ENCODE results near the gene SFT2D2.
A peak's percentile ranks its signal among the peaks of the same experiment; 100 is the strongest.
"Not testable (repeated sequence)": the region's sequence is repeated elsewhere in the genome, so short reads cannot be mapped to it uniquely, and the experiment has no call there.

Gene SFT2D2

DNA sequence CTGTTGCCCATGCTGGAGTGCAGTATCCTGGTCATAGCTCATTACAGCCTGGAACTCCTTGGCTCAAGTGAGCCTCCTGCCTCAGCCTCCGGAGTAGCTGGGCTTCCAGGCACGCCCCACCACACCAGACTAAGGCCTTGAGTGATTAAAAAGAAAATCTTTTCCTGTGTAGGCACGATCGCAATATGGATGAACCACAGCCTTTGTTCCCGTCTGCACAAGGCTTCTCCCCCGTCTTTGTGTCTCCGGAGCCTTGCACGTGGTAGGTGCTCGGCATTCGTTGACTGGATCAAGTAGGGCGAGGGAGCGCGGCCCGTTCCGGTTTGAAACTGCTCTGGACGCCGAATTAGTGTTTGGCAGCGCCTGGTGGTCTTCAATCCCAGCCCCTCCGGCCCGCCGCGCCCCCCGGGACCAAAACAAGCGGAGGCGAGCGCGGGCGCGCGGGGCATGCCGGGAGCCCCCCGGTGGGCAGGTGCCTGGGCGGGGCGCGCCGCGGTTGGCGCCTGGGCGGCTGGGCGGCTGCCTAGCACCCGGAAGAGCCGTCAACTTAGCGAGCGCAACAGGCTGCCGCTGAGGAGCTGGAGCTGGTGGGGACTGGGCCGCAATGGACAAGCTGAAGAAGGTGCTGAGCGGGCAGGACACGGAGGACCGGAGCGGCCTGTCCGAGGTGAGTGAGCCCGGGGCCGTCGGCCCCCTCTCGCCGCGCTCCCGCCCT lies at the start of gene SFT2D2:
TSS of gene SFT2D2 (plus strand) at position 529 of the 715 bp plus-strand sequence. CDS start at position 605, 76 bp downstream.
- FAIRE-seq, result no peak

DNA sequence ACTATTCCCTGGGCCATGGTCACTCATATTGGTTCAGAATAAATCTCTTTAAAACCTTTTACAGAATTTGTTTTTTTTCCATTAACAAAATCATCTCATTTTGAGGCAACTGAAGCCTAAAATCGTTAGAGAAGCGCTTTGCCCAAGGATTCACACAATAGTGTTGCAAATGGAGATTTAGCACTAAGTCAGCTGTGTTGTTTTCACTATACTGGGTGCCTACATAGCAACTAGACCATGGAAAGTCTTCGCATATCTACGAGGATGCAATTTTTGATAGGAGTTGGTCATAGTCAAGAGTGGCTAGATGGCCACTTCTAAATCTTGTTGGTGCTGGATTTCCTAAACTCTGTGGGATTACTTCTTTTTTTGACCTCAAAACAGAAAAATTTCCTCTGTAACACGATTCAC lies 47.6 kb upstream of the SFT2D2 start:
- no peak for FAIRE-seq

GRCh38 chr1:168178638-168179437 lies 47.0 kb upstream of the SFT2D2 start, which contains the start of gene TIPRL:
Gene TIPRL (plus strand): TSS chr1:168178962. CDS start chr1:168179078, 116 bp downstream.
- FAIRE-seq, result peak; percentile 86

GRCh38 chr1:168179438-168180147 lies 46.2 kb upstream of the SFT2D2 start:
- FAIRE-seq, result no peak

DNA sequence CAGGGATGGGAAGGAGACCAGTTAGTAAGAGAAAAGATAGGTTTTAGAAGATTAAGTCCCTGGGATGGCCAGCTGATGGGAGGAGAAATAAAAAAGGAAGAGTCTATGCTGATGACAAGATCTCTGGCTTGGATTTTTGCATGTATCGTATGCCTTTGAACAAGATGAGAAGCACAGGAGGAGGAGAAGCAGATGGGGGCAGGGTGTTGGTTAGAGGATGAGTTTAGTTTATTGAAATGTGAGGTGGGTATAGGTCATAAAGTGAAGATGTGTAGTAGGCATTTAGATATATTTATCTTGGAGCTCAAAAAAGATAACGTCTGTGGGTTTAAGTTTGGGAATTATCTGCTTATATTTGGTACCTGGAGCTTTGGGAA lies 45.7 kb upstream of the SFT2D2 start:
- no peak for FAIRE-seq

- not testable (repeated sequence) for FAIRE-seq
These were observed 44.6 kb upstream of the SFT2D2 start for GRCh38 chr1:168181063-168181720.

- FAIRE-seq, result no peak
These were observed 38.6 kb upstream of the SFT2D2 start for GRCh38 chr1:168187177-168187576.

GRCh38 chr1:168190403-168190802 lies 35.4 kb upstream of the SFT2D2 start:
- FAIRE-seq, result no peak

- no peak for FAIRE-seq
These were observed 30.3 kb upstream of the SFT2D2 start for GRCh38 chr1:168195199-168196135.

- FAIRE-seq, result no peak
These were observed 26.7 kb upstream of the SFT2D2 start for GRCh38 chr1:168199056-168199455.

- FAIRE-seq, result no peak
These were observed 22.7 kb upstream of the SFT2D2 start for GRCh38 chr1:168202941-168203654.

- no peak for FAIRE-seq
These were observed 19.7 kb upstream of the SFT2D2 start for GRCh38 chr1:168206111-168206510.

DNA sequence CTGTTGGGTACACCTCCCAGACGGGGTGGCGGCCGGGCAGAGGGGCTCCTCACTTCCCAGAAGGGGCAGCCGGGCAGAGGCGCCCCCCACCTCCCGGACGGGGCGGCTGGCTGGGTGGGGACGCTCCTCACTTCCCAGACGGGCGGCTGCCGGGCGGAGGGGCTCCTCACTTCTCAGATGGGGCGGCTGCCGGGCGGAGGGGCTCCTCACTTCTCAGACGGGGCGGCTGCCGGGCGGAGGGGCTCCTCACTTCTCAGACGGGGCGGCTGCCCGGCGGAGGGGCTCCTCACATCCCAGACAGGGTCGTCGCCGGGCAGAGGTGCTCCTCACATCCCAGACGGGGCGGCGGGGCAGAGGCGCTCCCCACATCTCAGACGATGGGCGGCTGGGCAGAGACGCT lies 18.1 kb upstream of the SFT2D2 start:
- not testable (repeated sequence) for FAIRE-seq

DNA sequence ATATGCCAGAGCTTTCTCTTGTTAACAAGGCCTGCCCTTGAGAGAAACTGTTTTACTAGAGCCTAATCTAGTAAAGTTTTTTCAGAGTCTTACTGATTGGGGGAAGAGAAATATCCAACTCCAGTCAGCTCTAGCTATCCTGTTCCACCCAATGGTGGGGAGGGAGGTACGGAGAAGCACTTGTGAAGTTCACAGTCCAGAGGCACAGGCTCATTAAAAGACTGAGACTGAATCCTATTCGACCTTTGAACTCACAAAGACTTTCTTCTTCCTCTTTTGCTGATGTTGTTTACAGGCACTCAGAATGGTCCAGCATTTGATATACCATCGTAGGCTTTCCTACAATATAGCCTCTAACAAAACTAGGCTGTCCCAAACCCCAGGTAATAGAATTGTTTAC lies 15.5 kb upstream of the SFT2D2 start:
- FAIRE-seq, result no peak

- FAIRE-seq, result no peak
These were observed 12.5 kb upstream of the SFT2D2 start for GRCh38 chr1:168213349-168213748.

DNA sequence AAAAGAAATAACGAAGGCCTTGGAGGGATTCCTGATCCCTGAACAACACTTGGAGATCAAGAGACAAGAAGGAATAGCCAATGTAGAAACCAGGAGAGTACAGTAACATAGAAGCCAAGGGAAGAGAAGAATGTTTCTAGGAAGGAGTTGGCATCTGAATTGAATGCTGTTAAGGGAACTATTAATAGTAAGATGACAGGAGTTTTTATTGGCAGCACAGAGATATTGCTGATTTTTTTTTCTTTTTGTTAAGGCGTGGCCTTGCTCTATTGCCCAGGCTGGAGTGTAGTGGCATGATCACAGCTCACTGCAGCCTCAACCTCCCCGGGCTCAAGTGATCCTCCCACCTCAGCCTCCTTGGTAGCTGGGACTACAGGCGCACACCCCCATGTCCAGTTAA lies 9.6 kb upstream of the SFT2D2 start:
- FAIRE-seq, result no peak

- no peak for FAIRE-seq
These were observed 8.1 kb upstream of the SFT2D2 start for GRCh38 chr1:168217664-168218063.

DNA sequence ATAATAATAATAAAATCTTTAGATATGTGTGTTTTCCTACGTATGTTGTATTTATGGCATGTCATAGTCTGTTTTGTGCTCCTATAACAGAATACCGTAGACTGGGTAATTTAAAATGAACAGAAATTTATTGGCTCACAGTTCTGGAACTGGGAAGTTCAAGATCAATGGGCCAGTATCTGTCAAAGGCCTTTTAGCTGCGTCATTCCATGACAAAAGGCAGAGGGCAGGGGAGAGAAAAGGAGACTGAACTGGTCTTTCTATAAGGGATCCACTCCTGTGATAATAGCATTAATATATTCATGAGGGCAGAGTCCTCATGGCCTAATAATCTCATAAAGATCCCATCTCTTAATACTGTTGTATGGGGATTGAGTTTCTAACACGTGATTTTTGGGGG lies 7.1 kb upstream of the SFT2D2 start:
- FAIRE-seq, result no peak

GRCh38 chr1:168220470-168220871 lies 5.3 kb upstream of the SFT2D2 start:
- FAIRE-seq, result no peak

GRCh38 chr1:168221275-168221674 lies 4.5 kb upstream of the SFT2D2 start:
- no peak for FAIRE-seq

- FAIRE-seq, result no peak
These were observed 2.5 kb upstream of the SFT2D2 start for GRCh38 chr1:168223261-168223660.

Measured in islet of Langerhans (tissue), 1 donor.